Erythroblast (primary cell): ENCODE data around the gene RBM20.

Experiments used
- DNase-seq, 2 experiments: peaks; one replicate each; lab custom pipeline; 2025; lab: John Stamatoyannopoulos, UW
- GATA1 ChIP-seq: IDR thresholded peaks from 2 replicates; pipeline ENCODE4 v1.6.1; 2011; ENCODE audit warnings: low read depth, mild to moderate bottlenecking, control low read depth, low read length, moderate library complexity
- POLR2A ChIP-seq: IDR thresholded peaks from 2 replicates; pipeline ENCODE4 v1.6.1; 2011; ENCODE audit warnings: mild to moderate bottlenecking, low read length

The RBM20 gene

GRCh38 chr10:110774069-110775019 lies 130.2 kb downstream of the RBM20 start:
- TF ChIP-seq POLR2A (no peak), GATA1 (no peak)
- DNase-seq, result peak; percentile 34 to 45

DNA sequence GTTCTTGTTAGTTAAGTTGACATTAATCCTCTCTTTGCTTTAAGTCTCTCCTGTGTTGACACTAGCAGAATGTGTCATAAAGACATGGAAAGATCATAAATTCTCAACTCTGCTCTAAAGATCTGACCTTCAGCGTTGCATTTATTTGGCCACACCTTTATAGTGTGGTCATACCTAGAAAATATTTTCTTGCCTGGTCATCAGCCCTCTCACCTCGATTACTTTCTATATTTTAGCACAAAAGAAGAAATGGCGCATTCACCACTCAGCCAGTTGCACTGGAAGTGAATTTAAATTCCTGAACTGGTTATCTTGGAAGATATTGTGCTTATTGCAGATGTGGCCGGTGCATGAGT lies 130.9 kb downstream of the RBM20 start:
- TF ChIP-seq POLR2A (no peak), GATA1 (no peak)
- no peak for DNase-seq

- TF ChIP-seq GATA1, result no peak
- TF ChIP-seq POLR2A, result no peak
These were observed 131.3 kb downstream of the RBM20 start for GRCh38 chr10:110775406-110775805.

DNA sequence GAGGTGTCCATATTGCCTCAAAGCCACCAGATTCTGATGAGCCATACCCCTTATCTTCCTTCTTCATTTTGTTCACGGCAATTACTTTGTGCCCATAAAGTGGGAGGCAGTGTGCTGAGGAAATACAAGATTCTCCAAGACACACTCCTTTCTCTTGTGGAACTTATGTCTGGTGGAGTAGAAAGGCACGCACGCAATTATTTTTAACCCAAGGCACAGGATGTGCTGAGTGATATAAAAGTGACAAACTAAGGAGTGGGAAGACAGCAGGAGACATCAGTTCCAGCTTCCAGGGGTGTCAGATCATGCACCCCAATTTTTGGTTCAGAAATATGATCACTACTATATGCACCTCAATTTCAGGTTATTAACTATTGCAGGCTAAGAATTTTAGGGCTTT lies 132.9 kb downstream of the RBM20 start:
- TF ChIP-seq POLR2A (no peak), GATA1 (no peak)
- no peak for DNase-seq

More at GRCh38 chr10:110775406-110775805, 131.3 kb downstream of the RBM20 start:
- no peak for DNase-seq

DNA sequence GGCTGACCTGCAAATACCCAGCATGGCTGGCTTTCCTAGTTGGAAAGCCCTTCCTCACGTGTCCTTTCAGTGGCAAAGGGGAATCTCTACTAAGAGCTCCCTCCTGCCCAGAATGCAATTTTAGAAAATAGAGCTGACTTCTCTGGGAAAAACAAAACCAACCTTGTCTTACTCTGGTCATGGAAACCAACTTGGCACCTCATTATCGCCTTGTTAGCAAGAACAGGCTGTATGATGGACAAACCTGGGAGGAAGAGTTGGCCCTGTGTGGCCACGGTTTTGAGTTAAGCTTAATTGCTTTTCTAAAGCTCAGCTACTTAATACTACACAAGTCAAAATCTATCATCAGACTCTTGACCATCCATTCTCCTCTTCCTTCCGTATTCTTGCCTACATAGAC lies 133.5 kb downstream of the RBM20 start:
- no peak for DNase-seq
- TF ChIP-seq GATA1, result no peak
- no peak for TF ChIP-seq POLR2A

DNA sequence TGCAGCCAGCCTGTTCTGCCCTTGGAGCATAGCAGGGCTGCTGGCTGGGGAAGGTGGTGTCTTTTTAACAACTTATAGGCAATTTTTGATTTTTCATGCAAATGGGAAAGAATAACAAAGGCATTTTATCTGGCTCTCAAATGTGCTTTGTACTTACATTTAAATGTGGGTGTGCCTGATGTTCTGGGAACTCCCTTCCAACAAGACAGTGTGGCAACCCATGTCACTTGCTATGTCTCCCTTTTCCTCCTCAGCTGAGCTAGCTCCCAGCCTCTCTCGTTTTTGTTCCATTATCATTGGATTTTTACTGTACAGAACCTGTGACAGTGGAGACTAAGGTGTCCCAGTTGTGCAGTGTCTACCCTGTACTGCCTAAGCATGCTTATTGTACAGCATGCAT lies 134.1 kb downstream of the RBM20 start:
- no peak for TF ChIP-seq POLR2A
- no peak for TF ChIP-seq GATA1
- no peak for DNase-seq

GRCh38 chr10:110779489-110779888 lies 135.4 kb downstream of the RBM20 start:
- TF ChIP-seq POLR2A (no peak), GATA1 (no peak)
- no peak for DNase-seq

DNA sequence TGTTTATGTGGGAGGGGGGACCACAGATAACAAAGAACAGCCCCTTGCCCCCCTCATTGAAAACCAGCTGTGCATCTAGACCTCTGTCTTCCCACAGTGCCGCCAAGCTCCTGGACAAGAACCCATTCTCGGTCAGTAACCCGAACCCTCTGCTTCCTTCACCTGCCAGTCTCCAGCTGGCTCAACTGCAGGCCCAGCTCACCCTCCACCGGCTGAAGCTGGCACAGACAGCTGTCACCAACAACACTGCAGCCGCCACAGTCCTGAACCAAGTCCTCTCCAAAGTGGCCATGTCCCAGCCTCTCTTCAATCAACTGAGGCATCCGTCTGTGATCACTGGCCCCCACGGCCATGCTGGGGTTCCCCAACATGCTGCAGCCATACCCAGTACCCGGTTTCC lies 136.6 kb downstream of the RBM20 start:
- TF ChIP-seq GATA1, result no peak
- no peak for TF ChIP-seq POLR2A
- DNase-seq, result no peak

GRCh38 chr10:110781139-110781538 lies 137.0 kb downstream of the RBM20 start:
- no peak for DNase-seq
- no peak for TF ChIP-seq POLR2A
- no peak for TF ChIP-seq GATA1

GRCh38 chr10:110782616-110783015 lies 138.5 kb downstream of the RBM20 start:
- DNase-seq, result no peak
- no peak for TF ChIP-seq GATA1
- TF ChIP-seq POLR2A, result no peak

DNA sequence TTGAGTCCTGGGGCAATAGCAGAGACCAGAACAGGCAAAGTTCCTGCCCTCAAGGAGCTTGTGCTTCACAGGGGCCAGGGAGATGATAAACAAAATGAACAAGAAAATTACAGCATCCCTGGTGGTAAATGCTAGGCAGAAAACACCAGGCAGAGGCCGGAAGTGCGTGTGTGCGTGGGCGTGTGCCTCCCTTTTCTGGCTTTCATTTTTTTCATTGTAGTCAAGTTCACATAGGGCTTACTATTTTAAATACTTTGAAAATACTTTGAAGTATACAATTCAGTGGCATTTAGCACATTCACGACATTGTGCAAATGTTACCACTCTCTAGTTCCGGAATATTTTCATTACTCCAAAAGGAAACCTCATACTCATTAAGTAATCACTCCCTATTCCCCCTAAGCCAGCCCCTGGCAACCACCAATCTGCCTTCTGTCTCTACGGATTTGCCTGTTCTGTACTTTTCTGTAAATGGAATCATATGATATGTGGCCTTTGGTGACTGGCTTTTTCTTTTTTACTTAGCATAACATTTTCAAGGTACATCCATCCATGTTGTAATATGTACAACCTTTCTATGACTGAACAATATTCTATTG lies 139.5 kb downstream of the RBM20 start:
- TF ChIP-seq POLR2A, result no peak
- TF ChIP-seq GATA1, result no peak
- no peak for DNase-seq

- no peak for DNase-seq
- no peak for TF ChIP-seq GATA1
- no peak for TF ChIP-seq POLR2A
These were observed 140.1 kb downstream of the RBM20 start for GRCh38 chr10:110784198-110784597.

- TF ChIP-seq POLR2A (no peak), GATA1 (no peak)
- DNase-seq, result peak; percentile 26 to 29
These were observed 142.0 kb downstream of the RBM20 start for GRCh38 chr10:110786172-110786571.

DNA sequence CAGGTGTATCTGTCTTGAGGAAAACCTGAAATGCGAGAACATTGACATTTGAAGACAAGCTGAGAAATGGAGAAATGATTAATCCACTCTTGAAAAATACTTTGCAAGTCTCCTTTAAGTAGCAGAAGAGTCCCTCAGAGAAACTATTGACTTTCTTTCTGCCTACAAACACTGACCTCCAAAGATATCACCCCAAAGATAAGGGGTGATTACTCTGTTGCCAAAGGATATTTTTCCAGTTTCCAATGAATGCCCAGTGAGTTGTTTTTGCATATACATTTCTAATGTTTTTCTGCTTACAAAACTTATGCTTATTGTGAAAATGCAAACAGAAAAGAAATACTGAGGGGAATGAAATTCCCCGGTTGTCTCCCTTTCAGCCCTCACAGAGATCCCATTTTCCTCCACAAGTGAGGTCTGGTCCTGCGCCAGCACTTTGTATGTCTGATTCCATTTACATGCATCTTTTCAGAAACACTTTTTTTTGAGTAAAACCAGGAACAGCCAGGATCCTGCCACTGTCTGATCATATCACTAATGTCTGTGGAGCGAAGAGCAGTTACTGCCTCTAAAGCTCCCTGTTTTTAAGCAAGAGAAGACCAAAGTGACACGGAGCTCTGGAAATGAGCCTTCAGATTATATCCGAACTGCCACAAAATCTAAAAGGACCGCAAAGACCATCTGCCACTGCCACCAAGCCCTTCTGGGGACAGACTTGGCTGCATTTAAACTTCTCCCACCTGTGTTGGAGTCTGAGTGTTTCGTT lies 144.7 kb downstream of the RBM20 start:
- no peak for TF ChIP-seq GATA1
- no peak for DNase-seq
